ENCODE results near the gene TMUB1. TPM values are rescaled to one million over a fixed set of nuclear protein-coding genes. Genes with fewer than 3 reads are reported as not detected.

TMUB1 gene
- total and polyA plus RNA-seq, 9 of the 15 experiments (the other 6 are each of a cell fraction or from before 2014, with no cell fraction given) = 0.14 to 241 (median 74.1) TPM

DNA sequence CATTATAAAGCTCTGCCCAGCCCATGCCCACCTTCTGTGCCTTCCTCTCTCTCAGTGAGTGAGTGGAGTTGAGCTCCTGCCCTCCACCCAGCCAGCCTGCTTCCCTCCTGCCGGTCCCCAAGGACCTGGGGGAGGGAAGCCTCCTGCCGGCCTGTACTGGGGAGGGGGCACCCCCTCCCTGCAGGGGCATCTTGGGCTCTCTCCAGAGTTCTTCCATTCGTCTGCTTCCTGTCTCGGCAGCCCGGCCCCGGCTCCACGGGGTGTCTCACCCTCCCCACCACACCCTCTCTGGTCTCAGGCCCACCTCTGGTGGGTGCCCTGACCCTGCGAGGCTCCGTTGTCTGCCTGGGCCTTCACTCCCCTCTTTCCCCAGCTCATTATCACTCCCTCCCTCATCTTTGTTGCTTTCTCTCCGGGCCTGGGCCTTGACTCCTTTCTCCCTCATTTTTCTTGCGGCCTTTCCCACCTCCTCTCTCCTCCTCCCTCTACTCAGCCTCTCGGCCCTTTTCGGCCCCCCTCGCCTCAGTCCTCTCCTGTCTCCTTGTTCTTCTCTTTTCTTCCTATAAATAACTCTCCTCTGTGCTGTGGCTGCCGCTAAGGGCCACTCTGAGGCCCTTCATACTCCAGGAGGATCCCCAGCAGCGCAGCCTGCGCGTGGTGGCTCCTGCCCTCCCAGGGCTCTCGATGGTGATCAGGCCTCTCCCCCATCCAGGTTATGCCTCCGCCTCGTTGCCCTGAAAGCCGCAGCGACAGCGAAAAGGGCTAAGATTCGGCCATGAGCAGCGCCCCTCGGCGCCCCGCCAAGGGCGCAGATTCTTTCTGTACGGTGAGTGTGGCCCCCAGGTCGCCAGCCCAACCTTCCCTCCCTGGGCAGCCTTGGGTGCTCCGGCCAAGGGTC is 21.8 kb downstream of the TMUB1 start (continued):
- TF ChIP-seq STAT5A (IDR thresholded peaks at IDR 0.05; ENCODE audit: borderline replicate concordance, low read length) (no peak), RBM34 (IDR thresholded peaks at IDR 0.05; ENCODE audit: borderline replicate concordance, insufficient read depth, low read length) (no peak), PRPF4 (IDR thresholded peaks at IDR 0.05; ENCODE audit: insufficient read depth, low read depth, low read length, poor library complexity, severe bottlenecking) (no peak), USF2 (CRISPR knock-in tag; IDR thresholded peaks at IDR 0.05) (no peak), ZBTB5 (IDR thresholded peaks at IDR 0.05) (0 out of 2 replicates have a peak, but pooled peaks have one; percentile 37), DPF2 (IDR thresholded peaks at IDR 0.05) (peak; percentile 47), E4F1 (CRISPR knock-in tag; IDR thresholded peaks at IDR 0.05; ENCODE audit: borderline replicate concordance) (no peak), EWSR1 (IDR thresholded peaks at IDR 0.05; ENCODE audit: borderline replicate concordance, low read depth, partially characterized antibody) (no peak), RBBP5 (IDR thresholded peaks at IDR 0.05; ENCODE audit: borderline replicate concordance, insufficient read depth, low read length, poor library complexity, severe bottlenecking) (peak; percentile 29), ZBED1 (IDR thresholded peaks at IDR 0.05) (0 out of 2 replicates have a peak, but pooled peaks have one; percentile 33)
- TF ChIP-seq, protein P1, sequence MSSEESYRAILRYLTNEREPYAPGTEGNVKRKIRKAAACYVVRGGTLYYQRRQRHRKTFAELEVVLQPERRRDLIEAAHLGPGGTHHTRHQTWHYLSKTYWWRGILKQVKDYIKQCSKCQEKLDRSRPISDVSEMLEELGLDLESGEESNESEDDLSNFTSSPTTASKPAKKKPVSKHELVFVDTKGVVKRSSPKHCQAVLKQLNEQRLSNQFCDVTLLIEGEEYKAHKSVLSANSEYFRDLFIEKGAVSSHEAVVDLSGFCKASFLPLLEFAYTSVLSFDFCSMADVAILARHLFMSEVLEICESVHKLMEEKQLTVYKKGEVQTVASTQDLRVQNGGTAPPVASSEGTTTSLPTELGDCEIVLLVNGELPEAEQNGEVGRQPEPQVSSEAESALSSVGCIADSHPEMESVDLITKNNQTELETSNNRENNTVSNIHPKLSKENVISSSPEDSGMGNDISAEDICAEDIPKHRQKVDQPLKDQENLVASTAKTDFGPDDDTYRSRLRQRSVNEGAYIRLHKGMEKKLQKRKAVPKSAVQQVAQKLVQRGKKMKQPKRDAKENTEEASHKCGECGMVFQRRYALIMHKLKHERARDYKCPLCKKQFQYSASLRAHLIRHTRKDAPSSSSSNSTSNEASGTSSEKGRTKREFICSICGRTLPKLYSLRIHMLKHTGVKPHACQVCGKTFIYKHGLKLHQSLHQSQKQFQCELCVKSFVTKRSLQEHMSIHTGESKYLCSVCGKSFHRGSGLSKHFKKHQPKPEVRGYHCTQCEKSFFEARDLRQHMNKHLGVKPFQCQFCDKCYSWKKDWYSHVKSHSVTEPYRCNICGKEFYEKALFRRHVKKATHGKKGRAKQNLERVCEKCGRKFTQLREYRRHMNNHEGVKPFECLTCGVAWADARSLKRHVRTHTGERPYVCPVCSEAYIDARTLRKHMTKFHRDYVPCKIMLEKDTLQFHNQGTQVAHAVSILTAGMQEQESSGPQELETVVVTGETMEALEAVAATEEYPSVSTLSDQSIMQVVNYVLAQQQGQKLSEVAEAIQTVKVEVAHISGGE (CRISPR knock-in tag; IDR thresholded peaks at IDR 0.05) = no peak
- TF ChIP-seq, protein P2, sequence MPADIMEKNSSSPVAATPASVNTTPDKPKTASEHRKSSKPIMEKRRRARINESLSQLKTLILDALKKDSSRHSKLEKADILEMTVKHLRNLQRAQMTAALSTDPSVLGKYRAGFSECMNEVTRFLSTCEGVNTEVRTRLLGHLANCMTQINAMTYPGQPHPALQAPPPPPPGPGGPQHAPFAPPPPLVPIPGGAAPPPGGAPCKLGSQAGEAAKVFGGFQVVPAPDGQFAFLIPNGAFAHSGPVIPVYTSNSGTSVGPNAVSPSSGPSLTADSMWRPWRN (IDR thresholded peaks at IDR 0.05; ENCODE audit: low read depth) = no peak
- TF ChIP-seq, protein P3, sequence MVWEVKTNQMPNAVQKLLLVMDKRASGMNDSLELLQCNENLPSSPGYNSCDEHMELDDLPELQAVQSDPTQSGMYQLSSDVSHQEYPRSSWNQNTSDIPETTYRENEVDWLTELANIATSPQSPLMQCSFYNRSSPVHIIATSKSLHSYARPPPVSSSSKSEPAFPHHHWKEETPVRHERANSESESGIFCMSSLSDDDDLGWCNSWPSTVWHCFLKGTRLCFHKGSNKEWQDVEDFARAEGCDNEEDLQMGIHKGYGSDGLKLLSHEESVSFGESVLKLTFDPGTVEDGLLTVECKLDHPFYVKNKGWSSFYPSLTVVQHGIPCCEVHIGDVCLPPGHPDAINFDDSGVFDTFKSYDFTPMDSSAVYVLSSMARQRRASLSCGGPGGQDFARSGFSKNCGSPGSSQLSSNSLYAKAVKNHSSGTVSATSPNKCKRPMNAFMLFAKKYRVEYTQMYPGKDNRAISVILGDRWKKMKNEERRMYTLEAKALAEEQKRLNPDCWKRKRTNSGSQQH (CRISPR knock-in tag; IDR thresholded peaks at IDR 0.05) = peak; percentile 57; the same call in 1 of the 2 replicates

Data from K562 (cell line).